Smooth muscle cell (in vitro differentiated cells): Measurements from ENCODE around the gene COG8. TPM values are rescaled to one million over a fixed set of nuclear protein-coding genes. Genes with fewer than 3 reads are reported as not detected.

Experiments used
- DNase-seq: peaks from one replicate; lab custom pipeline; 2025; ENCODE audit not compliant: unreplicated experiment; lab: John Stamatoyannopoulos, UW
- H2AFZ ChIP-seq: fragments of 200-600 bp; sonication (generic); 2 replicates; pipeline ENCODE4 v1.6.0; 2016; ENCODE audit warnings: antibody characterized with exemption, low read depth, mild to moderate bottlenecking
- H3F3A ChIP-seq: fragments of 200-600 bp; sonication (generic); 2 replicates; pipeline ENCODE4 v1.6.0; 2017; ENCODE audit warnings: antibody characterized with exemption, low read depth
- H3K27ac ChIP-seq: fragments of 200-600 bp; sonication (generic); 2 replicates; pipeline ENCODE4 v1.5.1; 2016; ENCODE audit warnings: low read depth, mild to moderate bottlenecking
- H3K27me3 ChIP-seq: fragments of 200-600 bp; sonication (generic); 2 replicates; pipeline ENCODE4 v1.6.1; 2016; ENCODE audit warnings: low read depth, mild to moderate bottlenecking
- H3K36me3 ChIP-seq: fragments of 200-600 bp; sonication (generic); 2 replicates; pipeline ENCODE4 v1.5.1; 2016; ENCODE audit warnings: low read depth
- H3K4me1 ChIP-seq: fragments of 200-600 bp; sonication (generic); 2 replicates; pipeline ENCODE4 v1.5.1; 2016; ENCODE audit warnings: low read depth
- H3K4me2 ChIP-seq: fragments of 200-600 bp; sonication (generic); 2 replicates; pipeline ENCODE4 v1.6.0; 2016; ENCODE audit warnings: mild to moderate bottlenecking
- H3K4me3 ChIP-seq: fragments of 200-600 bp; sonication (generic); 2 replicates; pipeline ENCODE4 v1.5.1; 2016; ENCODE audit warnings: mild to moderate bottlenecking
- H3K79me2 ChIP-seq: fragments of 200-600 bp; sonication (generic); 2 replicates; pipeline ENCODE4 v1.6.0; 2016; ENCODE audit warnings: low read depth, mild to moderate bottlenecking
- H3K9ac ChIP-seq: fragments of 200-600 bp; sonication (generic); 2 replicates; pipeline ENCODE4 v1.6.0; 2016; ENCODE audit warnings: low read depth
- H3K9me3 ChIP-seq: fragments of 200-600 bp; sonication (generic); replicated peaks from 2 replicates; pipeline ENCODE4 v1.5.1; 2016; ENCODE audit warnings: low read depth
- H4K20me1 ChIP-seq: fragments of 200-600 bp; sonication (generic); 2 replicates; pipeline ENCODE4 v1.6.0; 2016; ENCODE audit warnings: low read depth
- CTCF ChIP-seq: fragments of 200-600 bp; sonication (generic); IDR thresholded peaks from 2 replicates; pipeline ENCODE4 v1.5.1; 2017; ENCODE audit warnings: borderline replicate concordance, mild to moderate bottlenecking, antibody characterized with exemption; ENCODE audit not compliant: insufficient read depth, poor library complexity, severe bottlenecking
- WGBS: methylation state at CpG from one replicate; pipeline ENCODE4 v1.1.7; 2016; ENCODE audit warnings: low lambda C conversion rate; 5-methylcytosine and 5-hydroxymethylcytosine counted together
- polyA plus RNA-seq: library from polyadenylated mRNA; unstranded; fragments of >200 nt; fragmentation: Nextera tagmentation; extraction: Ambion mirVana; gene quantifications from 2 replicates; pipeline ENCODE4 v1.2.1, GENCODE V29; 2016
- total RNA-seq: library from RNA; depleted of rRNA; stranded (reverse); fragments of >200 nt; gene quantifications from 2 replicates; pipeline ENCODE4 v1.2.3, GENCODE V29; 2014

COG8 gene
- total and polyA plus RNA-seq, 2 experiments from 2014 or later = 33.5 to 37.2 TPM

- Histone ChIP-seq H3K79me2 (peaks cover 15% of the 10 kb centered on the region), H2AFZ (no peak overlapping the region), H3F3A (no peaks in the 10 kb centered on the region), H3K27ac (no peak overlapping the region), H4K20me1 (peaks cover 39% of the 10 kb centered on the region), H3K4me3 (no peak overlapping the region), H3K27me3 (no peaks in the 10 kb centered on the region), H3K4me2 (no peak overlapping the region), H3K4me1 (no peaks in the 10 kb centered on the region), H3K9me3 (no peaks in the 10 kb centered on the region), H3K36me3 (no peaks in the 10 kb centered on the region), H3K9ac (no peak overlapping the region)
- WGBS = 97% methylated on average over 22 of the region's 22 CpGs
- TF ChIP-seq CTCF = no peak
- DNase-seq = no peak
These were observed 18.3 kb downstream of the COG8 start for GRCh38 chr16:69321080-69321479.

- Histone ChIP-seq H3K4me2 (no peak overlapping the region), H3K79me2 (peaks cover 11% of the 10 kb centered on the region), H4K20me1 (peaks cover 39% of the 10 kb centered on the region), H3K4me3 (no peak overlapping the region), H3K27ac (no peak overlapping the region), H2AFZ (no peak overlapping the region), H3K9ac (no peak overlapping the region), H3K9me3 (no peaks in the 10 kb centered on the region), H3K27me3 (no peaks in the 10 kb centered on the region), H3F3A (no peaks in the 10 kb centered on the region), H3K36me3 (no peaks in the 10 kb centered on the region), H3K4me1 (no peaks in the 10 kb centered on the region)
- no peak for DNase-seq
- 95% methylated on average over 13 of the region's 13 CpGs for WGBS
- no peak for TF ChIP-seq CTCF
These were observed 18.7 kb downstream of the COG8 start for GRCh38 chr16:69320740-69321073.

- no peak overlapping the region for H2AFZ ChIP-seq
- no peaks in the 10 kb centered on the region for H3K4me1 ChIP-seq
- no peak for DNase-seq
- WGBS = 97% methylated on average over 30 of the region's 30 CpGs
- H4K20me1 ChIP-seq = peaks cover 41% of the 10 kb centered on the region
- H3K36me3 ChIP-seq = no peaks in the 10 kb centered on the region
- no peak overlapping the region for H3K4me2 ChIP-seq
- H3K9ac ChIP-seq = no peak overlapping the region
- H3K4me3 ChIP-seq = no peak overlapping the region
- H3K9me3 ChIP-seq = no peaks in the 10 kb centered on the region
- no peak for TF ChIP-seq CTCF
- H3K27ac ChIP-seq = no peak overlapping the region
- peaks cover 17% of the 10 kb centered on the region for H3K79me2 ChIP-seq
- no peaks in the 10 kb centered on the region for H3F3A ChIP-seq
- H3K27me3 ChIP-seq = no peaks in the 10 kb centered on the region
These were observed 19.3 kb downstream of the COG8 start for GRCh38 chr16:69319826-69320739.

- no peak overlapping the region for H3K27ac ChIP-seq
- no peak for TF ChIP-seq CTCF
- no peaks in the 10 kb centered on the region for H3K4me1 ChIP-seq
- no peaks in the 10 kb centered on the region for H3K36me3 ChIP-seq
- DNase-seq = no peak
- H3F3A ChIP-seq = no peaks in the 10 kb centered on the region
- H3K27me3 ChIP-seq = no peaks in the 10 kb centered on the region
- H3K9ac ChIP-seq = no peak overlapping the region
- no peak overlapping the region for H3K4me3 ChIP-seq
- H3K9me3 ChIP-seq = no peaks in the 10 kb centered on the region
- 98% methylated on average over 9 of the region's 9 CpGs for whole genome bisulfite sequencing
- H3K4me2 ChIP-seq = no peak overlapping the region
- no peak overlapping the region for H2AFZ ChIP-seq
- peaks cover 39% of the 10 kb centered on the region for H4K20me1 ChIP-seq
- H3K79me2 ChIP-seq = peaks cover 18% of the 10 kb centered on the region
These were observed 20.0 kb downstream of the COG8 start for GRCh38 chr16:69319381-69319780.
